CD4-positive, alpha-beta T cell treated with Interleukin-4 for 1 hour (primary cell): ENCODE measurements around the gene MATK.
"Not testable (repeated sequence)": the region's sequence is repeated elsewhere in the genome, so short reads cannot be mapped to it uniquely, and the experiment has no call there.

ENCODE experiments used
- DNase-seq, 2 donors: peaks; one replicate each; pipeline ENCODE4 v3.0.0-alpha.2; 2020 to 2022

MATK gene

GRCh38 chr19:3770136-3770999 lies 15.8 kb downstream of the MATK start:
- DNase-seq: no peak

DNA sequence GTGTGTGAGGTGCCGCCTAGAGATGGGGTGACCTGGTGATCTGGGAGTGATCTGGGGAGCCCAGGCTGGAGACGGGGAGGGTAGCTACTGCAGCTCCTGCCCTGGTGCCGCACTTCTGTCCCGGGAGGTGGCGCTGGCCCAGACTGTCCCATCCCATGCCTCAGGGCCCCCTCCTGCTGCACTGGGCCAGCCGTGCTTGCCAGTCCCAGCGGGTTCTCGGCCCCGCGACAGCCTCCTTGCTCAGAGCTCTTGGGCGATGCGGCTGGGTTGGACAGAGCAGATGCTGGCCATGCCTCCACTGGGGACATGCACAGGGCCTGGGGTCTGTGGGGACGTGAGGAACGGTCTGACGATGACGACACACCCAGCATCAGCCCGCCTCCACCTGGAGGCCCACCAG lies 16.7 kb downstream of the MATK start:
- no peak for DNase-seq

GRCh38 chr19:3768748-3769099 lies 17.5 kb downstream of the MATK start:
- no peak for DNase-seq

DNA sequence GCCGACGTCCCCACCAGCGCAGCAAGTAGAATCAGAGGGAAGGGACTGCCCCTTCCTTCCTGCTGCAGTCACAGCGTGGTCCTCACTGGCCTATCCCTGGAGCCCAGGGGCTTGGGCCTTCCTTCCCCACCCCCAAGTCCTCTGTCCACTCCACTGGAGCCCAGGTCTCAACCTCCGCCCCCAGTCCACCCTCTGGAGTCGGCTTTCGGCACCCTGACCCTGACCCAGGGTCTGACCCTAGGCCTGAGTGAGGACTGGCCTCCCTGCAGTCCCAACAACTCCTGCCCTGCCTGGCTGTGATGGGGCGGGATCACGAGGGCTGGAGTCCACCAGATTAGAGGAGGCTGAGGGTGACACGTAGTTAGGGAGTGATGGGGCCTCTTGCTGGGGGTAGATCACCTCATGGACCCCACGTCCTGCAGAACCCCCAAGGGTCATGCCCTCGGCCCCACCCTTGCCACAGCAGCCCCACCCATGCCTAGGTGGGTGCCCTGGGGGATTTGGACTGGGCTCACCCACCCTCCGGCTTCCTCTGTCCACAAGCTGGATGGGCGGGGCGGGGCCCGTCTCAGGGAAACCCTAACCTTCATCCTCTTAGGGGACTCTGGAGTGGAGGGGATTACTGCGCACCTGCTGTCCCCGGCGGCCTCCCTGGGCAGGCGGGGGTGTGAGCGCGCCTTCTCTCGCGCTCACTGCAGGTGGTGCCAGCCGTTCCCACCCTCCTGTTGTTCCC lies 18.0 kb downstream of the MATK start:
- DNase-seq: no peak

DNA sequence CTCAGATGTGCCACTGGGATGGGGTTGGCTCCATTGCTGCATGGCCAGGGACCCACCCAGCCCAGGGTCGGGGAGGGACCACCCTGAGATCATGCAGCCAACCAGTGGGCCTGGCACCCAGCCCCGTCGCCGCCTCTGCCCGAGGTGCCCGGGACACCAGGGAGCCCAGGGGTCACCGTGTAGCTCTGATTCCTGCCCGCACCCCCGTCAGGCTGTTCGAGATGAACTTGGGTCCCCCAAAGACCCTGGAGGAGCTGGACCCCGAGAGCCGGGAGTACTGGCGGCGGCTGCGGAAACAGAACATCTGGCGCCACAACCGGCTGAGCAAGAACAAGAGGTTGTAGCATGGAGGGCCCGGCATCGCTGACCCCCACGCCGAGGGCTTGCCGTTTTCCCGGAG lies 19.1 kb downstream of the MATK start:
- no peak for DNase-seq

GRCh38 chr19:3766520-3766919 lies 19.7 kb downstream of the MATK start:
- peak in 1 of 2 donors; percentile 14 for DNase-seq

- DNase-seq: not testable (repeated sequence)
These were observed 20.4 kb downstream of the MATK start for GRCh38 chr19:3765757-3766156.

DNA sequence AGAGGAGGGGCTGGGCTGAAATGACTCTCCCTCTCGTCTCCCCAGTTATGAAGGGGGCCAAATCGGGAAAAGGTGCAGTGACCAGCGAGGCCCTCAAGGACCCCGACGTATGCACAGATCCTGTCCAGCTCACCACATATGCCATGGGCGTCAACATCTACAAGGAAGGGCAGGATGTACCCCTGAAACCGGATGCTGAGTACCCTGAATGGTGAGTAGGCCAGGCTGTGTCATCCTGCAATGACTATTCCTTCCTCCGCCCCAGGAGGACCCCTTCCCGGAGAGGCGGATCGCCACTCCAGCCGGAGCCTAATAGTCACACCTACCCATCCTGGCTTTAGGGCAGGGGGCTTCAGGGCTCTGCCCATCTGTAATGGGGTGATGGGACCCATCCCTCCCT lies 21.1 kb downstream of the MATK start:
- no peak for DNase-seq

DNA sequence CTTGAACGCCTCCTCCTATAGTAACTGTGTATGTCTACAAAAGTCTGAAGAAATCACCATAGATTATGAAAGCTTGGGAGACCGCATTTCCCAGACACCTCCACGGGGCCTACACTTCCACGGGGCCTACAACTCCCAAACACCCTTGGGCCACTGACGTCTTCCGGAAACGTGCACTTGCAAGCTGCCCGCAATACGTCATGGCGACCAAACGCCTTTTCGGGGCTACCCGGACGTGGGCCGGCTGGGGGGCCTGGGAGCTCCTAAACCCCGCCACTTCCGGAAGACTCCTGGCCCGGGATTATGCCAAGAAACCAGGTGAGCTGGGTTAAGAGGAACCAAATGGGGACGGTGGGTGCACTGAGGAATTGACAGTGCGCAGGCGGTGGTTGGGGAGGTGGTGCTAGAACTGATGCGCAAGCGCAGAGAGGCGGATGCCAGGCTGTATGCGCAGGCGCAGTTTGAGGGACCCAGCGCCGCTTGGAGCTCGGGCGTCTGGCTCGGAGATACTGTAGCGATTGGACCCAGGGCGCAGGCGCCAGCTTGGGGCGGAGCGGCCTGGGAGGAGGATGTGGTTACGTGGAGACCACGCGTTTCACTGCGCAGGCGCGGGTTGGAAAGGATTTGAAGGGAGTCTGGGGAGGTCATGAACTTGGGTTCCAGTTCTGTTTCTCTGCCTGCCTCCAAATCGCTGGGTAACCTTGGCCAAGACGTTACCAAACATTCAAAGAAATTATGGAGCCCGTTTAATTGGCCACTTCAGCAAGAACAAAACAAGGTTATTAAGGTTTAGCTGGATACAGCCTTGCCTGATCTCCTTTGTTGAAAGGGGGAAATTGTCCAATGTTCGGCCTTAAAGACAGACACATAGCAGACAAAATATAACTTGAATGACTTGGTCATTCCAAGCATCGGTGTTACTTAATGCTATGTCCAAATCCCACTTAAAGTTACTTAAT lies 23.4 kb downstream of the MATK start, which contains the start of gene MRPL54:
Gene MRPL54 (plus strand): TSS at position 182 of the 959 bp plus-strand sequence. CDS start 19 bp downstream, at position 201.
- DNase-seq: peak; percentile 99 to 100

DNA sequence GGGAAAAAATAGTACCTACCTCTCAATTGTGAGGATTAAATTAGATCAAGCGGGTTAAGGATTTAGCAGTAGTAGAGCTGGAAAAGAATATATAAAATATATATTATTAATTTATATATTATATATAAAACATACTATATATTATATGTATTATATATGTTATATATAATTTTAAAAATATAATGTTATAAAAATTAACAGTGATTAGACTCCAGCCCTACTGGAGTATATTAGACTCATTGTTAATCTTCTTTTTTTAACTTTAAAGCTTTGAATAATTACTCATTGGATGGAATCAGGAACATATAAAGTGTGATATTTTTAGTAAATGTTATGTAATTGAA lies 24.1 kb downstream of the MATK start:
- no peak for DNase-seq

DNA sequence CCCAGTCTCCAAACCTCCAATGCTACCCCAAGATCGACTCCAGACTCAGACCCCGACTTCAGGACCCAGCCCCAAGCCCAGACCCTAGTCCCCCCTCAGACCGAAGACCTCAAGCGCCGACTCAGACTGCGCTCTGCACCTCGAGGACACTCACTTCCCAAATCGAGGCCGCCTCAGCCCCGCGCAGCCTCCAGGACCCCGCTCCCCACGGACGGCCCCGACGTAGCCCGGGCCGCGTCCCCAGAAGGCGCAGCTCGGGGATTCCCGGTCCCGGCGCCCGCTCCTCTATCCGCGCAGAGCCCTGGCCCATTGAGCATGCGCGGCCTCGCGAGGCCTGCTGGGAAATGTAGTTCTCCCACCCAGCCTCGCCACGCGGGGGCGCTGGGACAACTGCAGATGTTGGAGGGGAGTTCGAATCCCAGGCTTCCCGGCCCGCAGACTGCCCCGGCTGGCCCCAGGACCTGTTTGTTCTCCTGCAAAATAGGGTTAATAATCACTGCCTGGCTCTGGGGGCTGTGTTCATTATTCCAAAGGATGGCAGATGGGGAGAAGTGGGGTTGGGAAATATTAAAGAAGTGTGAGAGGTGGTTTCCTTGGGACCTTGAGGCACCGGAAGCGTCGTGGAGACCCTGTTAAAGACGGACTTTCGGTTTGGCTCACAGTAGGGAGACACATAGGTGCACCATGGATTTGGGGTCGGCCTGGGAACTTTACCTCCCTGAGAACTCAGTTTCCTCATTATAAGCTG lies 24.6 kb downstream of the MATK start, which contains the start of gene APBA3:
Gene APBA3 (minus strand): TSS at position 311 of the 748 bp plus-strand sequence. CDS start 1,428 bp downstream, outside the sequence.
- DNase-seq: peak; percentile 95 to 96

GRCh38 chr19:3760871-3761361 lies 25.3 kb downstream of the MATK start:
- peak; percentile 20 to 63 for DNase-seq

DNA sequence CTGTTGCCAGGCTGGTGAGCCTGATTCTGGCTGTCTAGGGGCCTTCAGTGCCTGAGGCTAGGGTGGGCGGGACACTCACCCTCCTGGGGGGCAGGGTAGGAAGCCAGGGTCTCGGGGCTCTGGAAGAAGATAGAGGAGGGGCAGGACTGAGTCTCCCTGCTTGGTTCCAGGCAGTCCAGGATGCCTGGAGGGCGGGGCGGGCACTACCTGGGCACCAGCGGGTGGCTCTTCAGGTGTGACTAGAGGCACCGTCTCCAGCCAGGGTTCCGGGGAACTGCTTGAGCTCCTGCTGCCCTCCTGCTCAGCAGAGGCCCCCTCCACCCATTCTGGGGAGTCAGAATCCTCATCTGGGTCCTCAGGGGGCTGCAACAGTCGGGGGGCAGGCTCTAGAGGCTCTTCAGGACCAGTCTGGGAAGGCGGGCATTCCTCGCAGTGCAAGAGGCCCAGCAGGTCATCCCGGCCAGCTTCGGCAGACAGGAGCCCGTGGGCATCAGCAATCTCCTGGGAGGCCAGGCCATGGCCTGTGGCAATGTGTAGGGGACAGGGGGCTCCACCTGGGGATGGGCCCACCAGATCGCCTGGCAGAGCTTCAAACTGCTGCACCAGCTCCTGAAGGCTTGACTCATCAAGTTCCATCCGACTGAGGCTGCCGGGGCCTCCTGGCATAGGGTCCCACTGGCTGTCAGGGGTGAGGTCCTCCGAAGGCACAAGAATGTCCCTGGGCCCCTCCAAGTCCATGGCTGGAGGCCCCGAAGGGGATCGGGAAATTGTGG lies 26.5 kb downstream of the MATK start:
- DNase-seq: no peak

- not testable (repeated sequence) for DNase-seq
These were observed 27.9 kb downstream of the MATK start for GRCh38 chr19:3758297-3758696.

DNA sequence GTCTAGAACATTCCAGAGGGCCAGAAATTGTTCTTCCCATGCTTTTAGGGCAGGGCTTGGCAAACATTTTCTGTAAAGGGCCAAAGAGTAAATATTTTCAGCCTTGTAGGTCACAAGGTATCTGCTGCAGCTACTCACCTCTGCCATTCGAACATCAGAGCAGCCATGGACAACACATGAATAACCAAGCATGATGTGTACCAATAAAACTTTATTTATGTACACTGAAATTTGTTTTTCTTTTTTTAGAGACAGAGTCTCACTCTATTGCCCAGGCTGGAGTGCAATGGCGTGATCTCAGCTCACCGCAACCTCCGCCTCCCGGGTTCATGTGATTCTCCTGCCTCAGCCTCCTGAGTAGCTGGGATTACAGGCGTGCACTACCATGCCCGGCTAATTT lies 28.5 kb downstream of the MATK start:
- DNase-seq: not testable (repeated sequence)

DNA sequence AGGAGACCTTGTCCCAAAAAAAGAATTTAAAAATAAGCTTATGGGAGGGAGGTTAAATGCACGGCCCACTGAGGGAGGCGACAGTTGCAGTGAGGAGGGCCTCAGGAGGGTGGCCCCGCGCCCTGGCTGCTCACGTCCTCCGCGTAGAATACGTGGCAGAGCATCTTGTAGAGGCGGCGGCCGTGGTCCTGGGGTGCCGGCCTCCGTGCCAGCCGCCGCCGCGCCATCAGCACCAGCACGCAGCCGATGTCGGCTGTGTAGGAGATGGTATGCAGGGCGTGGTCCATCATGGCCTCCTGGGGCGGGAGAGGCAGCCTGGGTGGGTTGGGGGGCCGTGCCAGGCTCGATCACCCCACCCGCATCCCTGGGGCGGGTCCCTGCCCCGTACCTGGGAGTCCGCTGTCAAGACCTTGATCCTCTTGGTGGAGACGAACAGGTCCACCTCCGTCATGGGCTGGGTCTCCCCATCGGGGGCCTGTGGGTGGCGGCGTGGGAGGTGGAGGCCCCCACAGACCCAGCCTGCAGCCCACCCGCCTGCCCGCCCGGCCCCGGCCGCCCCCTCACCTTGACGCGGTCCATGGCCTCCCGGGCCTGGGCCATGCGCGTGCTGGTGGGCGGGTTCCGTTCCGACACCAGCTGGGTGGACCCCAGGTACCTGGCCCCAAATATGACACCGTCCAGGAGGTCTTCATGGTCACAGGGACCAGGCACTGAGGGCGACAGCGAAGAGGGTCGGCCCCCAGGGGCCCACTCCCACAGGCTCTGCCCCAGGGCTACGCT lies 32.4 kb downstream of the MATK start:
- no peak for DNase-seq

DNA sequence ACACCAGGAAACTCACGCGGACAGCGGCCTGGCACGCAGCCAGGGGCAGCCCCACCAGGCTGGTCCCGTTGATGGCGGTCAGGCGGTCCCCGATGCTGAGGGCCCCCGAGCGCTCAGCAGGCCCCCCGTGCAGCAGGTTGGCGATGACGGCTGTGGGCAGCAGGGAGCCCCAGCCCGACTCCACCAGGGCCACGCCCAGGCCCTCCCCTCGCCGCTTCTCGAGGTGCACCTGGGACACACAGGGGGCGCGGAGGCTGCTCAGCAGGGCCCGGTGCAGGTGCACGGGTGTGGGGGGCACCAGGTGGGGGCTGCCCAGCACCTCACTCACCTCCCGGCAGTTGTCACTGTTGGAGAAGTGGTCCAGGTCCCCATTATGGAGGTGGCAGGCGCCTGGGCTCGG lies 33.7 kb downstream of the MATK start:
- DNase-seq: no peak

- DNase-seq: no peak
These were observed 34.9 kb downstream of the MATK start for GRCh38 chr19:3751236-3751635.

DNA sequence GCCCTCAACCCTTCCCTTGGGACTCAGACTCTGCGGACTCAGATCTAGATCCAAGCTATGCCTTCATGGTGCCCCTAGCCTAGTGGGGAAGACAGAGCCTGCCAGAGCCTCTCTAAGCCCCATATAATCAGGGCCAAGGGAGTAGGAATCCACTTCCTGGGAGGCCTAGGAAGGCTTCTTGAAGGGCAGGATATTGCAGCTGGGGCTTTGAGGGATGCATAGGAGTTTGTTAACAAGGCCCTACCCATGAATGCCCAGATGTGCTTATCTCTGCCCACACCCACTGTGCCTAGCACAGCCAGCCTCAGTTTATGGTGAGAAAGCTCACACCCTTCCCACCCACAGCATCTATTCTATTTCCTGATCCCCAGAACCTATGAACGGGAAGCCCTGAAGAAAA lies 36.0 kb downstream of the MATK start:
- no peak for DNase-seq

GRCh38 chr19:3748965-3749364 lies 37.2 kb downstream of the MATK start:
- no peak for DNase-seq
